ELF-1 (cell line): ENCODE results near the gene CDCP1.

ENCODE experiments used
- DNase-seq: peaks from one replicate; pipeline ENCODE4 v3.0.0-alpha.2; 2016; ENCODE audit warnings: low read depth, low spot score

The CDCP1 gene

GRCh38 chr3:45145681-45146614 is at the start of gene CDCP1:
TSS of gene CDCP1 (minus strand) at chr3:45146378. CDS start at chr3:45146287, 91 bp downstream.
- peak; percentile 59 for DNase-seq

GRCh38 chr3:45194791-45195190 is 48.6 kb upstream of the CDCP1 start:
- no peak for DNase-seq

GRCh38 chr3:45191924-45192417 is 45.8 kb upstream of the CDCP1 start:
- no peak for DNase-seq

GRCh38 chr3:45191424-45191823 is 45.2 kb upstream of the CDCP1 start:
- no peak for DNase-seq

- DNase-seq: no peak
These were observed 42.8 kb upstream of the CDCP1 start for GRCh38 chr3:45188719-45189659.

- no peak for DNase-seq
These were observed 41.5 kb upstream of the CDCP1 start for GRCh38 chr3:45187694-45188141.

GRCh38 chr3:45186871-45187270 is 40.7 kb upstream of the CDCP1 start:
- no peak for DNase-seq

GRCh38 chr3:45185461-45185860 is 39.3 kb upstream of the CDCP1 start:
- DNase-seq: no peak

- DNase-seq: no peak
These were observed 38.9 kb upstream of the CDCP1 start for GRCh38 chr3:45185052-45185451.

- DNase-seq: no peak
These were observed 37.7 kb upstream of the CDCP1 start for GRCh38 chr3:45183872-45184262.

- DNase-seq: peak; percentile 88
These were observed 37.0 kb upstream of the CDCP1 start for GRCh38 chr3:45182915-45183871.

- DNase-seq: no peak
These were observed 35.3 kb upstream of the CDCP1 start for GRCh38 chr3:45181496-45181895.

- DNase-seq: no peak
These were observed 34.7 kb upstream of the CDCP1 start for GRCh38 chr3:45180899-45181298.

GRCh38 chr3:45180051-45180450 is 33.9 kb upstream of the CDCP1 start:
- peak; percentile 57 for DNase-seq

GRCh38 chr3:45179163-45179562 is 33.0 kb upstream of the CDCP1 start:
- peak; percentile 83 for DNase-seq

GRCh38 chr3:45178183-45179023 is 32.2 kb upstream of the CDCP1 start:
- DNase-seq: peak; percentile 27

GRCh38 chr3:45176912-45177311 is 30.7 kb upstream of the CDCP1 start:
- no peak for DNase-seq

- no peak for DNase-seq
These were observed 28.1 kb upstream of the CDCP1 start for GRCh38 chr3:45174234-45174633.

- DNase-seq: no peak
These were observed 27.6 kb upstream of the CDCP1 start for GRCh38 chr3:45173776-45174175.

- no peak for DNase-seq
These were observed 25.1 kb upstream of the CDCP1 start for GRCh38 chr3:45171283-45171682.
